Stomach (tissue), 4 donors: Measurements from ENCODE around the gene LRP1B.

Source experiments
- EP300 ChIP-seq: sonication (generic); formaldehyde crosslinking; IDR thresholded peaks from one replicate; pipeline ENCODE4 v1.6.1; 2017; ENCODE audit warnings: antibody characterized with exemption
- POLR2A ChIP-seq, 4 donors: fragments of 450-650 bp; IDR thresholded peaks; one replicate each; pipeline ENCODE4 v1.6.1; 2016; ENCODE audit warnings: antibody characterized with exemption in 4 of 4, control low read depth in 2 of 4, mild to moderate bottlenecking in 1 of 4, moderate library complexity in 1 of 4
- POLR2AphosphoS5 ChIP-seq, 3 donors: sonication (generic); formaldehyde crosslinking; IDR thresholded peaks; one replicate each; pipeline ENCODE4 v1.6.1; 2016; ENCODE audit warnings: antibody characterized with exemption in 3 of 3
- TF ChIP-seq, protein P1 (sequence below), 7 experiments: fragments of 450-650 bp in 4 of 7; fragments of 200-600 bp in 3 of 7; sonication (generic) in 3 of 7; IDR thresholded peaks; one replicate each; pipeline ENCODE4 v1.5.1; 2016 to 2019; ENCODE audit warnings: antibody characterized with exemption in 7 of 7, control low read depth in 2 of 7, mild to moderate bottlenecking in 1 of 7

DNA sequence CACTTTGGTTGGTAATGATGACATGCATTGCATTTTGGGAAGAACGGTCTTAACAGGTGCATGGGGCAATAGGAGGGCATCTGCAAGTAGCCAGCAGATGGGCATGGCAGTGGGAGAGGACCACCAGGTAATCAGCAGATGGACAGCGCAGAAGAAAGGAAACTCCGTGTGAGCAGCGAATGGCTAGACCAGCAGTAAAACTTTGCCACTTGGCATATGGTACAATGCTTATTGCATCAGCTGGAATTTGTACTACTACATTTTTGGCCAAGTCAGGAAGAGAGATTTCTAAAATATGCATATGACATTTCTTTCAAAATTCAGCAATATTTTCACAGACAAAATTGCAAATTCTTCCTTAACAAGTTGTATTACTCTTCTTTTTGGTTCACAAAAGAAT, 768.5 kb downstream of the LRP1B start:
- TF ChIP-seq, protein P1, sequence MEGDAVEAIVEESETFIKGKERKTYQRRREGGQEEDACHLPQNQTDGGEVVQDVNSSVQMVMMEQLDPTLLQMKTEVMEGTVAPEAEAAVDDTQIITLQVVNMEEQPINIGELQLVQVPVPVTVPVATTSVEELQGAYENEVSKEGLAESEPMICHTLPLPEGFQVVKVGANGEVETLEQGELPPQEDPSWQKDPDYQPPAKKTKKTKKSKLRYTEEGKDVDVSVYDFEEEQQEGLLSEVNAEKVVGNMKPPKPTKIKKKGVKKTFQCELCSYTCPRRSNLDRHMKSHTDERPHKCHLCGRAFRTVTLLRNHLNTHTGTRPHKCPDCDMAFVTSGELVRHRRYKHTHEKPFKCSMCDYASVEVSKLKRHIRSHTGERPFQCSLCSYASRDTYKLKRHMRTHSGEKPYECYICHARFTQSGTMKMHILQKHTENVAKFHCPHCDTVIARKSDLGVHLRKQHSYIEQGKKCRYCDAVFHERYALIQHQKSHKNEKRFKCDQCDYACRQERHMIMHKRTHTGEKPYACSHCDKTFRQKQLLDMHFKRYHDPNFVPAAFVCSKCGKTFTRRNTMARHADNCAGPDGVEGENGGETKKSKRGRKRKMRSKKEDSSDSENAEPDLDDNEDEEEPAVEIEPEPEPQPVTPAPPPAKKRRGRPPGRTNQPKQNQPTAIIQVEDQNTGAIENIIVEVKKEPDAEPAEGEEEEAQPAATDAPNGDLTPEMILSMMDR (IDR thresholded peaks at IDR 0.05): no peak
- TF ChIP-seq POLR2A (IDR thresholded peaks at IDR 0.05): no peak
- TF ChIP-seq EP300: no peak
- TF ChIP-seq POLR2AphosphoS5 (IDR thresholded peaks at IDR 0.05): no peak
